Fibroblast of lung (primary cell): ENCODE data around the gene BCO2. TPM values are rescaled to one million over a fixed set of nuclear protein-coding genes. Genes with fewer than 3 reads are reported as not detected.

ENCODE experiments used
- DNase-seq, 2 donors: peaks; one replicate each; pipeline versions ENCODE4 v3.0.0 to v3.0.0-alpha.2; 2010; ENCODE audit warnings: low read depth in 2 of 2
- H2AFZ ChIP-seq: 2 replicates; pipeline ENCODE4 v1.5.1; 2012; ENCODE audit warnings: low read length, control low read depth, inconsistent platforms
- H3K27ac ChIP-seq: 2 replicates; pipeline ENCODE4 v1.5.1; 2011; ENCODE audit warnings: low read length, control low read depth; ENCODE audit not compliant: insufficient read depth
- H3K27me3 ChIP-seq: 2 replicates; pipeline ENCODE4 v1.5.1; 2011; ENCODE audit warnings: mild to moderate bottlenecking, low read length; ENCODE audit not compliant: control insufficient read depth, insufficient read depth
- H3K36me3 ChIP-seq: 2 replicates; pipeline ENCODE4 v1.5.1; 2011; ENCODE audit warnings: low read length; ENCODE audit not compliant: control insufficient read depth, insufficient read depth
- H3K4me1 ChIP-seq: 2 replicates; pipeline ENCODE4 v1.5.1; 2011; ENCODE audit warnings: low read length; ENCODE audit not compliant: control insufficient read depth, insufficient read depth; ENCODE audit errors: extremely low read depth
- H3K4me2 ChIP-seq: 2 replicates; pipeline ENCODE4 v1.5.1; 2011; ENCODE audit warnings: low read length, control low read depth; ENCODE audit not compliant: insufficient read depth; ENCODE audit errors: extremely low read depth
- H3K4me3 ChIP-seq, 4 experiments: fragments of 200-600 bp in 1 of 4; sonication (generic) in 1 of 4; replicated peaks in 1 of 4; 2 replicates each; pipeline ENCODE4 v1.5.1; 2011 to 2016; ENCODE audit warnings: low read length in 4 of 4, low read depth in 3 of 4, mild to moderate bottlenecking in 3 of 4, control low read depth in 2 of 4, inconsistent platforms in 1 of 4, mixed read lengths in 1 of 4; ENCODE audit not compliant: insufficient read depth in 1 of 4; ENCODE audit errors: control extremely low read depth in 1 of 4
- H3K79me2 ChIP-seq: 2 replicates; pipeline ENCODE4 v1.5.1; 2012; ENCODE audit warnings: mild to moderate bottlenecking, low read length, inconsistent platforms; ENCODE audit not compliant: control insufficient read depth, insufficient read depth
- H3K9ac ChIP-seq: 2 replicates; pipeline ENCODE4 v1.5.1; 2011; ENCODE audit warnings: mild to moderate bottlenecking, low read length, control low read depth; ENCODE audit not compliant: insufficient read depth
- H3K9me3 ChIP-seq: 2 replicates; pipeline ENCODE4 v1.5.1; 2012; ENCODE audit warnings: low read depth, low read length; ENCODE audit not compliant: control insufficient read depth, insufficient read depth
- H4K20me1 ChIP-seq: 2 replicates; pipeline ENCODE4 v1.5.1; 2011; ENCODE audit warnings: low read length; ENCODE audit not compliant: control insufficient read depth, insufficient read depth; ENCODE audit errors: extremely low read depth
- EZH2 ChIP-seq: IDR thresholded peaks from 2 replicates; pipeline ENCODE4 v1.5.1; 2012; ENCODE audit warnings: low read length, control low read depth, mild to moderate bottlenecking; ENCODE audit errors: missing control alignments
- polyA plus RNA-seq, 2 donors: library from polyadenylated mRNA; depleted of rRNA in 1 of 2; stranded (reverse) in 1 of 2; unstranded in 1 of 2; fragments of >200 nt; gene quantifications; 2 replicates each; pipeline ENCODE4 v1.2.1, GENCODE V29; 2011 to 2012; ENCODE audit warnings: missing spikeins in 1 of 2
- total RNA-seq: library from RNA; depleted of rRNA; stranded (reverse); fragments of >200 nt; gene quantifications from 2 replicates; pipeline ENCODE4 v1.2.1, GENCODE V29; 2014
- TF ChIP-seq, protein P1 (sequence below), 2 donors: IDR thresholded peaks in 1 of 2; conservative IDR thresholded peaks in 1 of 2; 1 replicate in 1 of 2; 2 replicates in 1 of 2; pipeline ENCODE4 v1.5.1; 2011 to 2012; ENCODE audit warnings: low read length in 2 of 2, control low read depth in 1 of 2, inconsistent platforms in 1 of 2, low read depth in 1 of 2, mild to moderate bottlenecking in 1 of 2

The BCO2 gene
- total and polyA plus RNA-seq, 2 donors (not counting 1 experiment from before 2014, with no cell fraction given) = 0.42 to 2.1 TPM

DNA sequence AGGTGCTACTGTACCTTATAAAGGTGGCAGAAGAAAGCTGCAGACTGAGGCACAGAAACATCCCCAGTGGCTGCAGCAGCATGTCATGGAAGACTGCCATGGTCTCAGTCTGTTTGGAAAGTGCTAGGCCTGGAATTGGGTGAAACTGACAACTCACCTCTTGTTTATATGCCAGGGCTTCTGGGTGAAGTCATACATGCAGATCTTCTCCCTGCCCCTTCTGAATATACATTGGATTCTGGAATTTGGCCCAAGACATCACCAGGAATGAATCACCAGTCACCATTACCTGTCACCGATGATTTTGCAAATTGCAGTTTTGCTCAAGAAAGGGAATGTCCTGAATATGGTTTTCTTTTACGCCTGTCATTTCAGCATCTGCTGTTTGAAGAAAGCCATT is 85.2 kb downstream of the BCO2 start, which contains the start of gene PLET1:
TSS of gene PLET1 (minus strand) at position 371 of the 400 bp plus-strand sequence. CDS start at position 100, 271 bp downstream.
- H3K4me1 ChIP-seq = no peaks in the 10 kb centered on the region
- H3K9ac ChIP-seq = no peak within 1 kb of the TSS
- H4K20me1 ChIP-seq = no peaks in the 10 kb centered on the region
- H2AFZ ChIP-seq = no peak within 1 kb of the TSS
- no peaks in the 10 kb centered on the region for H3K79me2 ChIP-seq
- no peak within 1 kb of the TSS for H3K4me2 ChIP-seq
- no peak within 1 kb of the TSS for H3K4me3 ChIP-seq
- no peaks in the 10 kb centered on the region for H3K36me3 ChIP-seq
- no peak for DNase-seq
- no peaks in the 10 kb centered on the region for H3K27me3 ChIP-seq
- TF ChIP-seq, protein P1, sequence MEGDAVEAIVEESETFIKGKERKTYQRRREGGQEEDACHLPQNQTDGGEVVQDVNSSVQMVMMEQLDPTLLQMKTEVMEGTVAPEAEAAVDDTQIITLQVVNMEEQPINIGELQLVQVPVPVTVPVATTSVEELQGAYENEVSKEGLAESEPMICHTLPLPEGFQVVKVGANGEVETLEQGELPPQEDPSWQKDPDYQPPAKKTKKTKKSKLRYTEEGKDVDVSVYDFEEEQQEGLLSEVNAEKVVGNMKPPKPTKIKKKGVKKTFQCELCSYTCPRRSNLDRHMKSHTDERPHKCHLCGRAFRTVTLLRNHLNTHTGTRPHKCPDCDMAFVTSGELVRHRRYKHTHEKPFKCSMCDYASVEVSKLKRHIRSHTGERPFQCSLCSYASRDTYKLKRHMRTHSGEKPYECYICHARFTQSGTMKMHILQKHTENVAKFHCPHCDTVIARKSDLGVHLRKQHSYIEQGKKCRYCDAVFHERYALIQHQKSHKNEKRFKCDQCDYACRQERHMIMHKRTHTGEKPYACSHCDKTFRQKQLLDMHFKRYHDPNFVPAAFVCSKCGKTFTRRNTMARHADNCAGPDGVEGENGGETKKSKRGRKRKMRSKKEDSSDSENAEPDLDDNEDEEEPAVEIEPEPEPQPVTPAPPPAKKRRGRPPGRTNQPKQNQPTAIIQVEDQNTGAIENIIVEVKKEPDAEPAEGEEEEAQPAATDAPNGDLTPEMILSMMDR (conservative IDR thresholded peaks at IDR 0.05 in 1 of 2, IDR thresholded peaks at IDR 0.05 in 1 of 2; ENCODE audit: low read depth in 1 of 2, low read length in 2 of 2) = no peak
- no peak for TF ChIP-seq EZH2
- no peaks in the 10 kb centered on the region for H3K9me3 ChIP-seq
- no peak within 1 kb of the TSS for H3K27ac ChIP-seq

DNA sequence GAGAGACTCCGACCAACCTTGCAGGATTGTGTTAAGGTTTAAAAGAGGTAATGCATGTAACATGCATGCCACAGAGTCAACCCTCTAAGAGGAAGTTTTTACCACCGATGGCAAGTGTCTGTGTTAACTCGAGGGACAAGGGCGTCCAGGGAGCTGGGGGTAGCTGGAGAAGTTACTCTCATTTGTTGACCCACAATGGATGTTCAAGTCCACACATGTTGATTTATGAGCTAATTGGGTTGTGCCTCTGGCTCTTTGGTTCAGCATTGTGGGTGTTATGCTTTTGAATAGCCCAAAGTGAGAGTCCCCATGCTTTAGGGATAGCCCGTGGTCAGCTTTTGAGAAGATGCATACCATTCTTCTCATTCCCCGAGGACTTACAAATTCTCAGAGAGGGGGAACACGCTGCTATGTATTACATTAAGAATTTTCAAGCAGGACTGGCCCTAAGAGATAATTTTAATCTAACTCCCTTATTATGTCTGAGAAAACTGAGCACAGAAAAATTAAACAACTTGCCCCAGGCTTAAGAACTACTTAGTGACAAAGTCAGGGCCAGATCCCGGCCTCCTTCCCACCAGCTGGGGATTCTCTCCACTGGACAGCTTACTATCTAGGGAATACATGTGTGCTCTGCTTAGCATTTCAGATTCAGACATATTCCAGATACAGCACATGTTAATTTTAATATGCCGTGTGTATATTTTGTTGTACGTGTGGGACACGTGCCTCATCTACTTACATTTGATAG is 90.5 kb downstream of the BCO2 start:
- Histone ChIP-seq H3K79me2 (no peaks in the 10 kb centered on the region), H3K27me3 (no peaks in the 10 kb centered on the region), H3K27ac (no peak overlapping the region), H3K4me2 (no peak overlapping the region), H3K36me3 (no peaks in the 10 kb centered on the region), H3K9me3 (no peaks in the 10 kb centered on the region), H3K9ac (no peak overlapping the region), H4K20me1 (no peaks in the 10 kb centered on the region), H2AFZ (no peak overlapping the region), H3K4me3 (no peak overlapping the region), H3K4me1 (no peaks in the 10 kb centered on the region)
- TF ChIP-seq, protein P1 (conservative IDR thresholded peaks at IDR 0.05 in 1 of 2, IDR thresholded peaks at IDR 0.05 in 1 of 2; ENCODE audit: low read depth in 1 of 2, low read length in 2 of 2) = no peak
- TF ChIP-seq EZH2 = no peak
- peak in 1 of 2 donors; percentile 68 for DNase-seq

DNA sequence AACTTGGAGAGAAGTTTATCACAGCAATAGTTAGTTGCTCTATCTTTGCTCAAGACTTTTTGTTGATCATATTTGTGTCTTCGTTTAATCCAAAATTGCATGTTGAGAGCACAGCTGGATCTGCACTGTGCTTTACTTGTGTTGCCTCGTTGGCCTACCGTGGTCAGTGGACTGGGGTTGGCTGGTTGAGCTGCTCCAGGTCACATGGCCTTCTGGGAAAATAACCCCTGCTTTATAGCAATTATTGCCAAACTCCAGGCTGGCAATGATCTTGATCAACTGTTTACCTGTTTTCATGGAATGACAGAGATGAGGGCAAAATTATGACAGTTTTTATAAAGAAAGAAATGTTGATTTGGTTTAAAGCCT is 91.1 kb downstream of the BCO2 start:
- TF ChIP-seq EZH2 = no peak
- TF ChIP-seq, protein P1 (conservative IDR thresholded peaks at IDR 0.05 in 1 of 2, IDR thresholded peaks at IDR 0.05 in 1 of 2; ENCODE audit: low read depth in 1 of 2, low read length in 2 of 2) = no peak
- H3K36me3 ChIP-seq = no peaks in the 10 kb centered on the region
- DNase-seq = no peak
- no peak overlapping the region for H3K4me2 ChIP-seq
- no peak overlapping the region for H2AFZ ChIP-seq
- no peak overlapping the region for H3K9ac ChIP-seq
- no peak overlapping the region for H3K27ac ChIP-seq
- H3K27me3 ChIP-seq = no peaks in the 10 kb centered on the region
- H4K20me1 ChIP-seq = no peaks in the 10 kb centered on the region
- H3K4me1 ChIP-seq = no peaks in the 10 kb centered on the region
- no peak overlapping the region for H3K4me3 ChIP-seq
- H3K9me3 ChIP-seq = no peaks in the 10 kb centered on the region
- H3K79me2 ChIP-seq = no peaks in the 10 kb centered on the region
